Measurements from ENCODE around the gene ASAP2.
A peak's percentile ranks its signal among the peaks of the same experiment; 100 is the strongest.

The ASAP2 gene

DNA sequence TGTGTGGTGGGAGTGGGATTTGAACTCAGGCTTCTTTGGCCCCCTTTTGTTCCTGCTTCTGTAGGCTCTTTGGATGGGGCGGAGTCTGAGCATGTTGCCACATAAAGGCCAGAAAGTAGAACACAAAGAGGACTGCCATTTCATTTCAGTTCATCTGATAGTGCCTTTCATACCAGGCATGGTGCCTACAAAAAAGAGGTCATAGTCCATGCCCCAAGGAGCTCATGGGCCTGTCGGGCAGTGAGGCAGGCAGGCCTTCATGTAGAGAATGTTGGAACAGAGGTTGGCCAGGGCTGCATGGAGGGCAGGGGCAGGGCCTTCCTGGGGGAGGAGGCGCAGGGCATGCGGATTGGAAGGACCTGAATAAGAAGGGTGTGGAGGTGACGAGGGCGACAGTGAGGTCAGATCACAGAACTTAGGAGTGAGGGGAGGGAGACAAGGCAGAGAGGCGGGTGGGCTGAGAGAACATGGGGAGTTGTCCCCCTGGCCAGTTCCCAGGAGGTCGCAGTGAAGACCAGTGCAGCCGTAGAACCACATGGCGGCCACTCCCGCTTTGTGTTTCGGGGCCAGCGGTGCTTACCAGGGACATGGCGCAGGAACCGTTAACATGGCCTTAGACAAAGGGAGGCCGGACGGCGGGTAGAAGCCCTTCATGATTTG, 167.6 kb downstream of the ASAP2 start:
- TF ChIP-seq POLR2AphosphoS5 (IDR thresholded peaks at IDR 0.05; ENCODE audit: low read depth, low read length) (no peak), SIN3A (IDR thresholded peaks at IDR 0.05; ENCODE audit: borderline replicate concordance, insufficient read depth, low read length) (no peak), TAF1 (IDR thresholded peaks at IDR 0.05; ENCODE audit: borderline replicate concordance, insufficient read depth, low read length) (no peak), FOXP2 (optimal IDR thresholded peaks at IDR 0.05; ENCODE audit: borderline replicate concordance, extremely low read depth, extremely low read length, insufficient read depth) (no peak)
- TF ChIP-seq, protein P1, sequence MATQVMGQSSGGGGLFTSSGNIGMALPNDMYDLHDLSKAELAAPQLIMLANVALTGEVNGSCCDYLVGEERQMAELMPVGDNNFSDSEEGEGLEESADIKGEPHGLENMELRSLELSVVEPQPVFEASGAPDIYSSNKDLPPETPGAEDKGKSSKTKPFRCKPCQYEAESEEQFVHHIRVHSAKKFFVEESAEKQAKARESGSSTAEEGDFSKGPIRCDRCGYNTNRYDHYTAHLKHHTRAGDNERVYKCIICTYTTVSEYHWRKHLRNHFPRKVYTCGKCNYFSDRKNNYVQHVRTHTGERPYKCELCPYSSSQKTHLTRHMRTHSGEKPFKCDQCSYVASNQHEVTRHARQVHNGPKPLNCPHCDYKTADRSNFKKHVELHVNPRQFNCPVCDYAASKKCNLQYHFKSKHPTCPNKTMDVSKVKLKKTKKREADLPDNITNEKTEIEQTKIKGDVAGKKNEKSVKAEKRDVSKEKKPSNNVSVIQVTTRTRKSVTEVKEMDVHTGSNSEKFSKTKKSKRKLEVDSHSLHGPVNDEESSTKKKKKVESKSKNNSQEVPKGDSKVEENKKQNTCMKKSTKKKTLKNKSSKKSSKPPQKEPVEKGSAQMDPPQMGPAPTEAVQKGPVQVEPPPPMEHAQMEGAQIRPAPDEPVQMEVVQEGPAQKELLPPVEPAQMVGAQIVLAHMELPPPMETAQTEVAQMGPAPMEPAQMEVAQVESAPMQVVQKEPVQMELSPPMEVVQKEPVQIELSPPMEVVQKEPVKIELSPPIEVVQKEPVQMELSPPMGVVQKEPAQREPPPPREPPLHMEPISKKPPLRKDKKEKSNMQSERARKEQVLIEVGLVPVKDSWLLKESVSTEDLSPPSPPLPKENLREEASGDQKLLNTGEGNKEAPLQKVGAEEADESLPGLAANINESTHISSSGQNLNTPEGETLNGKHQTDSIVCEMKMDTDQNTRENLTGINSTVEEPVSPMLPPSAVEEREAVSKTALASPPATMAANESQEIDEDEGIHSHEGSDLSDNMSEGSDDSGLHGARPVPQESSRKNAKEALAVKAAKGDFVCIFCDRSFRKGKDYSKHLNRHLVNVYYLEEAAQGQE (IDR thresholded peaks at IDR 0.05; ENCODE audit: insufficient read depth in 1 of 2, low read depth in 2 of 2, low read length in 2 of 2) = no peak

DNA sequence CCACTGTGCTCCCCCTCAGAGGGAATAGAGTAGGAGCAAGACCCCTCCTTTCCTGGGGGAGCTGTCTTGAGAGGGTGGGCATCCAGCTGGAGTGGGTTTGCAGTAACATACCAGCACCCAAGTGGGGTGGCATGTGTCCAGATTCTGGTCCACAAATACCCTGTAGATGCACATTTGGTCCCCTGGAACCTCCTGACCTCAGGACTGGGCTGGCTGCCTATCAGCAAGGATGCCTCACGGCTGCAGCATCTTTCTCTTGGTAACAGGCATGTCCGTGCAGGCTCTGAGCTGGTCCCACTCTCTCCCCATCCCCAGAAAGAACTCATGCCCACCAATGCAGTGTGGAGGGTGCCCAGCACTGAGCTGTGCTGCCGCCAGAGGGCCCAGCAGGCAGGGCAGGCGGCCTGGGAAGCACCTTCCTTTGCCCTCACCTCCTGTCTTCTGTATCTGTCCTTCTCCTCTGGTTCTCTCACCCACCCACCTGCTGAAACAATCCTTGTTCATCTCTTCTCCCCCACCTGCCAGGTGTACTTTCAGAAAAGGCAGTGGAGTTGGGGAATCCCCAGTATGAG, 169.3 kb downstream of the ASAP2 start:
- TF ChIP-seq FOXP2 (optimal IDR thresholded peaks at IDR 0.05; ENCODE audit: borderline replicate concordance, extremely low read depth, extremely low read length, insufficient read depth) (no peak), SIN3A (IDR thresholded peaks at IDR 0.05; ENCODE audit: borderline replicate concordance, insufficient read depth, low read length) (no peak), POLR2AphosphoS5 (IDR thresholded peaks at IDR 0.05; ENCODE audit: low read depth, low read length) (no peak), TAF1 (IDR thresholded peaks at IDR 0.05; ENCODE audit: borderline replicate concordance, insufficient read depth, low read length) (no peak)
- TF ChIP-seq, protein P1 (IDR thresholded peaks at IDR 0.05; ENCODE audit: insufficient read depth in 1 of 2, low read depth in 2 of 2, low read length in 2 of 2) = no peak

DNA sequence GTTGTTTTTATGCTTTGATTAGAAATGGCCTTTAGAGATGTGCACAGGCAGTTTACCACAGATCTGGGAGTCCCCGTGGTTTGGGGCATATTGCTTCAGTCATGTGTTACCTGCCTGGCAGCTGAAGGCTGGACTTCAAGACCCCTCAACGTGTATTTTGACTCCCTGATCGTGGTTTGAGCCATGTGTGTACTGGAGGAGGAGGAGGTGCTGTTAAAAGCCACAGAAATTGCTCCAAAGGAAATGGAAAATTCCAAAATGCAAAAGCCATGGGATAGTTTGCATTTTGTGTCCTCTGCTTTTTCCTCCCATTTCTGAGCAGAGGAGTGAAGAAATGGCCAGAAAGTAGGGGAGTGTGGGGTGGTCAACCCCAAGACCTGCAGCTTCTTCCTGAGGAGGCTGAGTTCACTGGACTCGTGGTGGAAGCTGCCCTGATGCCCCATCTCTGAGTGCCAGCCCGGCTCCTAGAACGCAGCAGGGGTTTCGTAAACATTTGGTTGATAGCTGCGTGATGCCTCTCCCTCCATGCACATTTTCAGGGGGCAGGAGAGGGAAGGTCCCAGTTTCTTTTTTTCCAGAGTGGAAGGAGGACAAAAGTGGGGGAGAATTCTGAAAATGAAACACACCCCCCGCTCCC, 171.0 kb downstream of the ASAP2 start:
- no peak for TF ChIP-seq POLR2AphosphoS5 (IDR thresholded peaks at IDR 0.05; ENCODE audit: low read depth, low read length)
- TF ChIP-seq TAF1 (IDR thresholded peaks at IDR 0.05; ENCODE audit: borderline replicate concordance, insufficient read depth, low read length) = no peak
- no peak for TF ChIP-seq FOXP2 (optimal IDR thresholded peaks at IDR 0.05; ENCODE audit: borderline replicate concordance, extremely low read depth, extremely low read length, insufficient read depth)
- TF ChIP-seq SIN3A (IDR thresholded peaks at IDR 0.05; ENCODE audit: borderline replicate concordance, insufficient read depth, low read length) = no peak
- TF ChIP-seq, protein P1 (IDR thresholded peaks at IDR 0.05; ENCODE audit: insufficient read depth in 1 of 2, low read depth in 2 of 2, low read length in 2 of 2) = no peak

DNA sequence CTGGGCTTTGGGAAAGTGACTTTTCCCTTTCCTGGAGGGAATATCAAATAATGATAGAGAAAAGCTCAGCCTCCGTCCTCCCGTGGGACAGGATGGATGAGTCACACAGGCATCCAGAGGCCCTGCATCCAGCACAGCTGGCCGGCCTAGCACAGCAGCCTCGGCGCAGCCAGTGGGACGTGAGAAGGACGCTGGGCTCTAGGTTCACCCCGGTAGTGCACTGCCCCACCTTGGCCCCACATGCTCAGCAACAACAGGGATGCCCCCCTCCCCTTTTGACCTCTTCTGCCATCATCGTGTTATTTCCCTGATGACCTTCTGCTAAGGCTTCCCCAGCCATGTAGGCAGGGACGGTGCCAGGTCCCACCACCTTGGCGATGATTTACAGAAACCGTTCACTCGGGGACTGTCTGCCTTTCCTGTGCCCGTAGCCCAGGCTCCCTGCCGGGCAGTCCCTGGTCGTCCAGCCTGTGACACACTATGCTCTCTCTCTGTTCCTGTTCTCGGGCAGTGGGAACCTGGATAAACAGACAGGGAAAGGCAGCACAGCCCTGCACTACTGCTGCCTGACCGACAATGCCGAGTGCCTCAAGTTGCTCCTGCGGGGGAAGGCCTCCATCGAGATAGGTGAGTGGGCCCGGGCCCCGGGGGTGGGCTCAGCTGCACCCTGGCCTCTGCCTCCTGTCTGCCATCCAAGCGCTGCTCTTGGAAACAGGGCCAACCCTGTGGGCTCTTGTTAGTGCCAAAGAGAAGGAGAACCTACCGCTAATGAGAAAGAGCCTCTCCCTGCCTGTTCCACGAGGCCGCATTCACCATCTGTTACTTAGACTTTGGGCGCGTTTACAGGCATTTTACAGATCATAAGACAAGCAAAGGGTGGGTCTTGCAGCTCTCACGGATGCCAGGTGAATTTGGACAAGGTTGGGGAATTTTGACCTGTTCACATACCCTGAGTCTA, 172.1 kb downstream of the ASAP2 start:
- peak; percentile 53 for TF ChIP-seq FOXP2 (optimal IDR thresholded peaks at IDR 0.05; ENCODE audit: borderline replicate concordance, extremely low read depth, extremely low read length, insufficient read depth)
- TF ChIP-seq POLR2AphosphoS5 (IDR thresholded peaks at IDR 0.05; ENCODE audit: low read depth, low read length) = no peak

DNA sequence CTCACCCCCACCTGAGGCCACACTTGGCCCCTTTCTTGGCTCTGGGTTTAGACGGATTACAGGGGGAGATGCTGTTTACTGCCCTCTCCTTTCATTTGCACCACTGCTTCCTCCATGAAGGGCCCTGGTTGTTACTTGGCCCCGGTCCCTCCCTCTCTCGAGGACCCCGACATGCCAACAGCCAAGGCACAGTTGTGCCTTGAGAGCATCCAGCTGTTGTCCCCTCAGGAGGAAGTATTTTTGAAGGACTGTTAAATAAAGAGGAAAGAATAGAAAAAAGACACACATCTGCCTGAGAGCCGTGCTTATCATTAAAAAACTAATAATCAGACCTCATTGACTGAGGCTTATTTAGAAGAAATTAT, 172.8 kb downstream of the ASAP2 start:
- TF ChIP-seq FOXP2 (optimal IDR thresholded peaks at IDR 0.05; ENCODE audit: borderline replicate concordance, extremely low read depth, extremely low read length, insufficient read depth) = no peak
- TF ChIP-seq, protein P1 (IDR thresholded peaks at IDR 0.05; ENCODE audit: insufficient read depth in 1 of 2, low read depth in 2 of 2, low read length in 2 of 2) = no peak
- no peak for TF ChIP-seq POLR2AphosphoS5 (IDR thresholded peaks at IDR 0.05; ENCODE audit: low read depth, low read length)
- TF ChIP-seq SIN3A (IDR thresholded peaks at IDR 0.05; ENCODE audit: borderline replicate concordance, insufficient read depth, low read length) = no peak
- no peak for TF ChIP-seq TAF1 (IDR thresholded peaks at IDR 0.05; ENCODE audit: borderline replicate concordance, insufficient read depth, low read length)

Data from PFSK-1 (cell line).